HCEC 1CT (cell line): ENCODE data around the gene SYT14.
"Not testable (repeated sequence)": the region's sequence is repeated elsewhere in the genome, so short reads cannot be mapped to it uniquely, and the experiment has no call there.

Source experiments
- DNase-seq: peaks from one replicate; pipeline ENCODE4 v3.0.0-alpha.2; 2017

The SYT14 gene

DNA sequence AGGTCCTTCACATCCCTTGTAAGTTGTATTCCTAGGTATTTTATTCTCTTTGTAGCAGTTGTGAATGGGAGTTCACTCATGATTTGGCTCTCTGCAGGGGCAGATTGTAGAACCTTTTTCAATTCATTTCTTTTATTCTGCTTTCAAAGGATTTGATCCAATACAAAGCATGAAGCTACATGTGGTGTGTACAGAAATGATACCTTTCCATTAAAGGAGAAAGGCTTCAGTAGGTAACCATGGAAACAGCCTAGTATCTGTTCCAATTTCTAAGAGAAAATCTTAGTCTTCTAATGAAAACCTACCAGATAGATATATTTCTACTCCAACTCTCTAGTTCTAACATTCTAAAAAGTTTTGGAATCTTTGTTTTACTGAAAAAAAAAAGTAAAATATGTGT is 105.0 kb downstream of the SYT14 start:
- DNase-seq = no peak

DNA sequence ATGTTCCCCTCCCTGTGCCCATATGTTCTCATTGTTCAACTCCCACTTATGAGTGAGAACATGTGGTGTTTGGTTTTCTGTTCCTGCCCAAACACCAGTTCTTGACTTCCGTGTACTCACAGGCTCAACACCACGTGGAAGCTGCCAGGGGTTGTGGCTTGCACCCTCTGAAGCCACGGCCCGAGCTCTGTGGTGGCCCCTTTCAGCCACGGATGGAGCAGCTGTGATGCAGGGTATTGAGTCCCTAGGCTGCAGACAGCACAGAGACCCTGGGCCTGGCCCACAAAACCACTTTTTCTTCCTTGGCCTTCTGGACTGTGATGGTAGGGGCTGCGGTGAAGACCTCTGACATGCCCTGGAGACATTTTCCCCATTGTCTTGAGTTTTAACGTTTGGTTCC is 111.6 kb downstream of the SYT14 start:
- DNase-seq = no peak

DNA sequence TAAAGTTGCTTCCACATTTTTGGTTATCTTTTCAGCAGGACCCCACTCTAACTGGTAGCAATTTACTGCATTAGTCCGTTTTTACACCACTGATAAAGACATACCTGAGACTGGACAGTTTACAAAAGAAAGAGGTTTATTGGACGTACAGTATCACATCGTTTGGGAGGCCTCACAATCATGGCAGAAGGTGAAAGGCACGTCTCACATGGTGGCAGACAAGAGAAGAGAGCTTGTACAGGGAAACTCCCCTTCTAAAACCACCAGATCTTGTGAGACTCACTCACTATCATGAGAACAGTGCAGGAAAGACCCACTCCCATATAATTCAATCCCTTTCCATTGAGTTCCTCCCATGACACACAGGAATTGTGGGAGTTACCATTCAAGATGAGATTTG is 112.5 kb downstream of the SYT14 start:
- not testable (repeated sequence) for DNase-seq

GRCh38 chr1:210053126-210053525 is 115.1 kb downstream of the SYT14 start:
- DNase-seq = no peak

- DNase-seq = no peak
These were observed 119.6 kb downstream of the SYT14 start for GRCh38 chr1:210057593-210057992.

- DNase-seq = no peak
These were observed 124.0 kb downstream of the SYT14 start for GRCh38 chr1:210061992-210062391.

DNA sequence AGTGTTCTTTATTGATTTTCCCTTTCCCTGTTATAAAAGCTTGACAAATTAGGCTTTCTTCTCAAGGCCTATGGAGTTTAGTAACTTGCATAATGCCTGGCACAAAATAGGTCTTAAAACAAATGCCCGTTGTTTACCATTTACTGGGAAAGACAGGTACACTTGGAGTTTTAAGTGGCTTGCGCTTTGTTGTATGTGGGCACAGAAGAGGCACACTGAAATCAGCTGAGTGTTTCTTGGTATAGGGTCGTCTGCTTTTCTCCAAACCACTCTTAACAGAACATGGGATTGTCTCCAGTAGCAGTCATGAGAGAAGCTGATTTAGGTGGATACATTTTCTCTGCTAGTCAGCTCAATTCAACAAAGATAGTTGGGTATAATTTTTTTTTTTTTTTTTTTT is 132.5 kb downstream of the SYT14 start:
- DNase-seq = no peak

DNA sequence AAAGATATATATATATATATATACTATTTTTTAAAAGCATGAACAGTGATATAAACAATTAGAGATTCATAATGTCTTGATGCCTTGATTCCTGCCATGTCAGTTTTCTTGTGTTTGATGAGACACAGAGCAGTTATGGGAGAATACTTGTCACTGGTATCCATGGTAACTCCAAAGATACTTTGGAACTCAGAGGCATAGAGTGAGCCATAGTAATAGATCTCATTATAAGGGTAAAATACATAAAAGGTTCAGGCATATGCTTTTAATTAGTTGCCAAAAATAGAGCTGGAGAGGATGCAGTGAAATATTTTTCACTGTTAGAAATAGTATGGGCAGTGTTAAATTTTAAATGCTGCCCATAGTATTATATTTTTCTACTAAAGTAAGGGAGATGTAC is 134.1 kb downstream of the SYT14 start:
- peak; percentile 1 for DNase-seq

DNA sequence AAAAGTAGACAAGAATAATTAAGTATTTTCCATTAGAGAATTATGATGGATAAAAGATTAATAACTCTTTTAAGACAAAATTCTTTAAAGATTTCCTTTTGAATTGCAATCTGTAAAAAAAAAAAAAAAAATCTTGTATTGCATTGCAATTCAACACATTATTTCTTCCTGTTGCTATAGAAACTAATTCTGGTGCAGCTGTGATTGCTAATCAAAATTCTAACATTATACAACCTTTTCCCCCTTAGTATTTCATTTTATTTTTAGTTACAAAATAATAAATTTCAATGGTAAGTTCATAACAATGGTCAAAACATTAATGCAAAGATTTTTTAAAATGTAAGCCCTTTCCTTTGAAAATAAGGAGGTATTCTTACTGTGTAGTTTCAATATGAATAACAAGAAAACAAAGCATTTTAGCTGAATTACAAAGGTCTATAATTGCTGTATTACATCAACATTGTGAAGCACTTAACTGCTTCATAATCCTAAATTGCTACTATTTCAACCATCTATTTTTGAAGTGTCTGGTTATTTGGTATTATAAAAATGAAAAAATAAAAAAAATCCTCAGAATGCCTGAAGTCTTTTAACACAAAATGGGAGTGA is 135.0 kb downstream of the SYT14 start:
- DNase-seq = no peak

GRCh38 chr1:210074904-210075303 is 136.9 kb downstream of the SYT14 start:
- no peak for DNase-seq

DNA sequence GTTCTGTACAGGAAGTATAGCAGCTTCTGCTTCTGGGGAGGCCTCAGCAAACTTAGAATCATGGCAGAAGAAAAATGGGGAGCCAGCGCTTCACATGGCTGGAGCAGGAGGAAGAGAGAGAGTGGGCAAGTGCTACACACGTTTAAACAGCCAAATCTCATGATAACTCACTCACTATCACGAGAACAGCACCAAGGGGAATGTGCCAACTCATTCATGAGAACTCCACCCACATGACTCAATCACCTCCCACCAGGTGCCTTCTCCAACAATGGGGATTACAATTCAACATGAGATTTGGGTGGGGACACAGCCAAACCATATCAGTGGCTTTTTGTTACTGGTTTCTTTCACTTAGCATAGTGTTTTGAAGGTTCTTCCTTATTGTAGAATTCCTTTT is 138.6 kb downstream of the SYT14 start:
- no peak for DNase-seq

GRCh38 chr1:210081494-210081893 is 143.5 kb downstream of the SYT14 start:
- DNase-seq = no peak

- DNase-seq = no peak
These were observed 147.3 kb downstream of the SYT14 start for GRCh38 chr1:210085359-210085758.

DNA sequence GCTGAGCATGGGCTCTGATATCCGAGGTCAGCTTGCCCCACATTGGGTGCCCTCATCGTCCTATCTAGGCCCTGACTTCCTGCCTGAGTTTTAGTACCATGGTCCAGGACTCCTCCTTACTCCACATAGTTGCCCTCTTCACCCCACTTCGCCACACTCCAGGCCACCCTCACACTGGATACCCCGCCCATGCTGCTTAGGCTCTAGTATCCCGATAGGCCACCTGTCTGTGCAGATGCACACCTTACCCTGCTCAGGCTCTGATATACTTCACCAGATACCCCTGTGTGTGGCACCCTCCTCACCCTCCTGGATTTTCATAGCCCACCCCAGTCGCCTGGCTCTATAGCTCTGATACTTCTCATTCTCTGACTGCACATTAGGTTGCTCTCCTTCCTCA is 149.0 kb downstream of the SYT14 start:
- DNase-seq = no peak

- peak; percentile 2 for DNase-seq
These were observed 151.8 kb downstream of the SYT14 start for GRCh38 chr1:210089855-210090254.

- no peak for DNase-seq
These were observed 154.3 kb downstream of the SYT14 start for GRCh38 chr1:210092366-210092765.

GRCh38 chr1:210093461-210093860 is 155.4 kb downstream of the SYT14 start:
- DNase-seq = no peak

- DNase-seq = no peak
These were observed 160.3 kb downstream of the SYT14 start for GRCh38 chr1:210098356-210098755.

GRCh38 chr1:210099921-210100320 is 161.9 kb downstream of the SYT14 start:
- DNase-seq = no peak

DNA sequence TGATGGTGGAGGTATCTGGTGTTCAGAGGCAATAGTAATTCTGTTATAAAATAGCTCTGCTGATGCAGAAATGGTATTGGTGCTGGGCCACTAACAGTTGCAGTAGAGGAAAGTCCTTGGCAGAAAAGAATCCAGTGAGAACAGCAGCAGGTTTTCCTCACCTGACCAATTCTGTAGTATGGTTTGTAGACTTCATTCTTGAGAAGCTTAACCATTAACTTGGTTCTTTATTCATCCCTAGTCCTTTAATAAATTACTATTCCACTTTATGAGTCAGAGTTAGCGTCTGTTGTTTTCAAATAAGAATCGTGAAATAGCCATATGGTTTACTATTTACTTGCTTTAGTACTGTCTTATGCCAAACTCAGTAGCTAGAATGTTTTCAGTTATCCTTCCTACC is 166.1 kb downstream of the SYT14 start:
- DNase-seq = no peak

- DNase-seq = not testable (repeated sequence)
These were observed 174.9 kb downstream of the SYT14 start for GRCh38 chr1:210112906-210113305.

GRCh38 chr1:210117198-210117597 is 179.2 kb downstream of the SYT14 start:
- DNase-seq = no peak

GRCh38 chr1:210117681-210118170 is 179.7 kb downstream of the SYT14 start:
- DNase-seq = no peak

DNA sequence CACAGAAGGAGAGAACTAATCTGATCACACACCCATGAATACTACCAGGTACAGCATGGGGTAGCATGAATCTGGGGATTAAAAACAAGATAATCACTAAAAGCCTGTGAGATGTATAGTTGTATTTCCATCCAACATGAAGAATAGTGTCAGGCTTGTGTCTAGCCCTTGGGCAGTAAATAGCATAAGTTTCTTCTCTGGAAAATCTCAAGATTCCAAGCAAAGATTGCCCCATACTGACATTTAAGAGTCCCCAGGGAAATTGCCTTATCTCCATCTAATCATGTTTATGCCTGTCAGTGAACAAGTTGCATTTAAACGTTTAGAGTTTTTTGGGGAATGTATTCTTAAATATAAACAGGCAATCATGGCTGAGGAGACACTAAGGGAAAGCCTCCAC is 185.4 kb downstream of the SYT14 start:
- DNase-seq = no peak

- peak; percentile 86 for DNase-seq
These were observed 186.0 kb downstream of the SYT14 start for GRCh38 chr1:210123924-210124589.
